Fibroblast of the aortic adventitia (primary cell): ENCODE measurements around the gene TTC9. TPM values are rescaled to one million over a fixed set of nuclear protein-coding genes. Genes with fewer than 3 reads are reported as not detected.
A peak's percentile ranks its signal among the peaks of the same experiment; 100 is the strongest.

Experiments used
- DNase-seq: peaks from one replicate; pipeline ENCODE4 v3.0.0-alpha.2; 2010; ENCODE audit warnings: low read depth
- H3K4me3 ChIP-seq: 2 replicates; pipeline ENCODE4 v1.5.1; 2011; ENCODE audit warnings: low read depth, mild to moderate bottlenecking, control low read depth, low read length, moderate library complexity
- CTCF ChIP-seq: IDR thresholded peaks from 2 replicates; pipeline ENCODE4 v1.5.1; 2011; ENCODE audit warnings: mild to moderate bottlenecking, low read length, control low read depth, inconsistent platforms; ENCODE audit not compliant: insufficient read depth
- total RNA-seq: library from RNA; depleted of rRNA; stranded (reverse); fragments of >200 nt; gene quantifications from 2 replicates; pipeline ENCODE4 v1.2.3, GENCODE V29; 2012; ENCODE audit warnings: low replicate concordance

Gene TTC9
- total RNA-seq, 1 donor: 0.45 TPM

GRCh38 chr14:70624972-70625371 lies 16.7 kb upstream of the TTC9 start:
- TF ChIP-seq CTCF: no peak
- no peak for DNase-seq
- H3K4me3 ChIP-seq: no peak overlapping the region

GRCh38 chr14:70631948-70632347 lies 9.8 kb upstream of the TTC9 start:
- TF ChIP-seq CTCF: no peak
- no peak overlapping the region for H3K4me3 ChIP-seq
- DNase-seq: no peak

DNA sequence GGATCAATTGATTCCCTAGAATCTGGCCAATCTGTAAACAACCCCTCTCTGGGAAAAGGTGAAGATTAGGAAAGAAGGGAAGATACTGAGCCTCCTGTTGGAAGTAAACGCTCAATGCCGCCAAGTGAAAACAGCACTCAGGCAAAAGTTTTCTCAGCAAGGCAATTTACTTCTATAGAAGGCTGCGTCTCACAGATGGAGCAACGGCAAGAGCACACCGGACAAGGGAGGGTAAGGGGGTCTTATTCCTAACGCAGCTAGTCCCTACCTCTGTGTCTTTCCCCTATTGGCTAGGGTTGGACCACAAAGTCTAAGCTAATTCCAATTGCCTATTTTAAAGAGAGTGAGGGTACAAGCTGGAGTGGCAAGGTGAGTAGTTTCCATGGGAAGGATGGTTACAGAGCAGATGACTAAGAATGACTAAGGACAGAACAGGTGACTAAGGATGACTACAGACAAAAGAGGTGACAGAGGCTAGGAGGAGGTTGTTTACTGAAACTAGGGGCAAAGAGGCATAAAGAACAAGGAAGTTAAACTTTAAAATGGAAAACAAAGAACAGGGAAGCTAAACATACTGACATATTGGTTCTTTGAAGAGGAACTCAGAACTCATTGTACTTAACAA lies 5.6 kb upstream of the TTC9 start:
- TF ChIP-seq CTCF: no peak
- no peak overlapping the region for H3K4me3 ChIP-seq

DNA sequence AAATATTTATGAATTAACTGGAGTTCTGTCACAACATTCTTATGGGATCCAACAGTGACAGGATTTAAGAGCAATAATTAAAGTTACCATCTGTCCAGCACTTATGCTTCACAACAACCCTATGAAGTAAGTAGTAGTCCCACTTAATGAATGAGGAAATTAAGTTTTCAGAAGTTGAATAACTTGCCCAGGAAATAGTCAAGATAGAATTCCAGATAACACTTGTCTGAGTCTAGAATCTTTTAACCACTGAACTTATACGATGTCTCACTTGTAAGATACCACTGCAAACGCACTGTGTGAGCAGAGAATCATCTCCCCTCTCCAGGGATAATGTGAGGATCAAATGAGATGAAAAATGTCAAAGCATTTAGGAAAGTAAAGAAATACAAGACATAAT lies 3.3 kb upstream of the TTC9 start:
- H3K4me3 ChIP-seq: no peak overlapping the region
- DNase-seq: no peak

More for the DNA sequence above, 5.6 kb upstream of the TTC9 start:
- DNase-seq: no peak

DNA sequence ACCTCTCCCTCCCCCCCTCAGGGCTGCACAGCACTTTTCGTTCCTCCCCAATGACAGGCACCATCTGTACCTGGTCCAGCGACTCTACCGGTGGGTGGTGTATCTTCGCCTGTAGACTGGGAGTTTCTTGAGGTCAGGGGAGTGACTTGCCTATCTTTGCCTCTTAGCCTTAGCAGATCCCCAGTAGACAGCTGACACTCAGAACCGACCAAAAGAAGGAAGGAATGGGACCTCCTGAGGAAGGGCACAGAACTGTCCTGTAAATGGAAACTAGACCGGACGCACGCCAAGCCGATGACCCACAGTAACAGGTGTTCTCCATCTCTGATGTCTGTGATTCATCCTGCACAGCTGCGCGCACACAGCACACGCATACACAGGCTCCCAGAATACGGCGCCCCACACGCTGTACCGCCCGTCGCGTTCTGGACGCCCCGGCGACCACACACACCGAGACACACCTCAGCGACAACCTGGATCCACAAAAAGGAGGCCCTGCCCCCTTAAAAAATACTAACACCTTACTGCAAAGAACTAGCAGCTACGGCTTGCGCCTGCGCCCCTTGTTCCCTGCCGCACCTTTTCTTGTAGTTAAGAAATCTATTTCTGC lies 673 bp upstream of the TTC9 start:
- TF ChIP-seq CTCF: no peak
- peak overlapping the region; percentile 64 for H3K4me3 ChIP-seq
- DNase-seq: peak; percentile 11

More for the DNA sequence above, 3.3 kb upstream of the TTC9 start:
- no peak for TF ChIP-seq CTCF

DNA sequence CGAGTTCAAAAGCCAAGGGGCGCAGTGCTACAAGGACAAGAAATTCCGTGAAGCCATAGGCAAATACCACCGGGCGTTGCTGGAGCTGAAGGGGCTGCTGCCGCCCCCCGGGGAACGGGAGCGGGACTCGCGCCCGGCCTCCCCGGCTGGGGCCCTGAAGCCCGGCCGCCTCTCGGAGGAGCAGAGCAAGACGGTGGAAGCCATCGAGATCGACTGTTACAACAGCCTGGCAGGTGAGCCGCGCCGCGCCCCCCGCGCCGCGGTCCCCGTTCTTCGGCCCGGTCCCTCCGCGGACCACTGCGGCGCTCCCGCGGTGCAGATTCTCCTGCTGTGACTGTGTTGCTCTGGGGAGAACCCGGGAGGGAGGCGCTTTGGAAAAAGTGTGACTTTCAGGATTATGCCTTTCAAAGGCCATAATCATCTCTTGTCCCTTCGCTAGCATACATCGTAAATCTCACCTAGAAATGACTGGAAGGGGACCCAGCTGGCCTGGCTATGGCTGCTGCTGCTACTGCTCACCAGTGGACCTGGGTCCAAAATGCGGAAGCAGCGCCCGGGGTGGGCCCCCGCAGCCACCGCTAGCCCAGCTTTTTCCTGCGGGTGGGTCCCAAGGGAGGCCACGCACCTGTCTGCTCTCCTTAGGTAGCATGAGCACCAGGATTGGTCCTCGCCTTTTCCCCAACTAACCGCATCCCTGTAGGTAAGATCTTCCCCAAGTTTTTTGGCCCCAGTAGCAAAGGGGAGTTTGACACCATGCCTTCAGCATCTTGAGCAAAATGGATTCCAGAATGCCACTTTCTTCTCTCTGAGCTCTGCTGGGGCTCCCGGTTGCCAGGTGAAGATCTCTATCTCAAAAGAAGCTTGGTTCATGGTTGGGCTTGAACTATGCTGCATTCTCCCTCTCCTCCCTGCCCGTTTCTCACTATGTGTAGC lies 853 bp downstream of the TTC9 start:
- no peak for DNase-seq
- no peak for TF ChIP-seq CTCF
- peak overlapping the region; percentile 55 for H3K4me3 ChIP-seq
